Measurements from ENCODE around the gene CFAP91. TPM values are rescaled to one million over a fixed set of nuclear protein-coding genes. Genes with fewer than 3 reads are reported as not detected.

CFAP91 gene
- polyA plus RNA-seq, 1 donor from 2014 or later = 14.2 TPM

DNA sequence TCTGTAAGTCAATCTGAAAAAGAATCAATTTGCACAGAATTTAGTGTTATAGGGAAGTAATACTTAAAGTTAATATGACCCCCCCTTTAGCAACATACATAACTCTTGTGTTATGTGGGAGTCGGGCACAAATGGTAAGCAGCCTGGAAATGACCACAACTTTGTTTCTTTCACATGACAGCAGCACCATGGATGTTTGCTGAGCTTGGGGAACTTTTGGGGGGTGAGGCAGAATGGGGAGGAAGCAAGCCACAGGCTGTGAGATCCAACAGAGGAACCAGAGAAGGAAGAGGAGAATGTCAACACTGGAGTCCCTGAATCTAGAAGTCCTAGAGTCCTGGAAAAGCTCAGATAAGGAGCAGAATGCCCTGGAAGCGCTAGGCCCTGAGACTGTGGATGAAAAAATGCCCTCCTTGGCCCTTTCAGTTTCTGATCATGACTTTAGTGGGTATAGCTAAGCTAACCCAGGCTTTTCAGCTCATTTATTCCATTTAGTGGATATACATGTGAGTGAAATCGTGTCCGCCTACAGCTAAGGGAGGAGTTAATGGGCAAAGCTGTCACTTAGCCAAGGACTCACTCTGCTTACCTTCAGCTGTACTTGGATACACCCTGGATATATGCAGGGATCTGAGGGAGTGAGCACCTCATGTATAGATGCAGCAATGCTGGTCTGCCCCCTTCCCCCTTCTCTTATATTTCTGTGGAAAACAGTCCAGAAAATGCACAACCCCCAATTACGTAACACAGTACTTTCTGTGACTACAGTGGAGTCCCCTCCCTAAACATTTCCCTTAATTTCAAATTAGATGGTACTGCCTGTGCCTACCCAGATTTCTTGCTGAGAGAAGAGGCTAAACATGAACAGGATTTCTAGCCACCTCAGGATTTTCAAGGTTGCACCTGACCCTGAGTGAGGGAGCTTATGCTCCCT lies 39.1 kb downstream of the CFAP91 start:
- Histone ChIP-seq H3K79me2 (replicated peaks; ENCODE audit: insufficient read depth, low read length) (no peaks in the 10 kb centered on the region), H3K9me2 (ENCODE audit: insufficient read depth, low read length) (no peaks in the 10 kb centered on the region), H3K9ac (ENCODE audit: low read length) (no peak overlapping the region), H3K27me3 (ENCODE audit: insufficient read depth, low read depth, low read length) (no peaks in the 10 kb centered on the region), H2AFZ (ENCODE audit: low read depth, low read length) (no peak overlapping the region), H3K9me3 (ENCODE audit: low read length) (no peaks in the 10 kb centered on the region), H3F3A (ENCODE audit: insufficient read depth, low read length, poor library complexity, severe bottlenecking) (no peaks in the 10 kb centered on the region), H4K20me1 (ENCODE audit: insufficient read depth) (no peaks in the 10 kb centered on the region), H3K36me3 (ENCODE audit: insufficient read depth, low read length) (no peaks in the 10 kb centered on the region), H3K4me3 (ENCODE audit: low read length) (no peak overlapping the region), H3K4me2 (ENCODE audit: low read length) (no peak overlapping the region), H3K27ac (ENCODE audit: low read length) (no peak overlapping the region)
- no peak for TF ChIP-seq TAF1 (IDR thresholded peaks at IDR 0.05; ENCODE audit: low read depth)
- TF ChIP-seq, protein P1, sequence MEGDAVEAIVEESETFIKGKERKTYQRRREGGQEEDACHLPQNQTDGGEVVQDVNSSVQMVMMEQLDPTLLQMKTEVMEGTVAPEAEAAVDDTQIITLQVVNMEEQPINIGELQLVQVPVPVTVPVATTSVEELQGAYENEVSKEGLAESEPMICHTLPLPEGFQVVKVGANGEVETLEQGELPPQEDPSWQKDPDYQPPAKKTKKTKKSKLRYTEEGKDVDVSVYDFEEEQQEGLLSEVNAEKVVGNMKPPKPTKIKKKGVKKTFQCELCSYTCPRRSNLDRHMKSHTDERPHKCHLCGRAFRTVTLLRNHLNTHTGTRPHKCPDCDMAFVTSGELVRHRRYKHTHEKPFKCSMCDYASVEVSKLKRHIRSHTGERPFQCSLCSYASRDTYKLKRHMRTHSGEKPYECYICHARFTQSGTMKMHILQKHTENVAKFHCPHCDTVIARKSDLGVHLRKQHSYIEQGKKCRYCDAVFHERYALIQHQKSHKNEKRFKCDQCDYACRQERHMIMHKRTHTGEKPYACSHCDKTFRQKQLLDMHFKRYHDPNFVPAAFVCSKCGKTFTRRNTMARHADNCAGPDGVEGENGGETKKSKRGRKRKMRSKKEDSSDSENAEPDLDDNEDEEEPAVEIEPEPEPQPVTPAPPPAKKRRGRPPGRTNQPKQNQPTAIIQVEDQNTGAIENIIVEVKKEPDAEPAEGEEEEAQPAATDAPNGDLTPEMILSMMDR (IDR thresholded peaks at IDR 0.05; ENCODE audit: poor library complexity, severe bottlenecking) = no peak
- TF ChIP-seq, protein P2, sequence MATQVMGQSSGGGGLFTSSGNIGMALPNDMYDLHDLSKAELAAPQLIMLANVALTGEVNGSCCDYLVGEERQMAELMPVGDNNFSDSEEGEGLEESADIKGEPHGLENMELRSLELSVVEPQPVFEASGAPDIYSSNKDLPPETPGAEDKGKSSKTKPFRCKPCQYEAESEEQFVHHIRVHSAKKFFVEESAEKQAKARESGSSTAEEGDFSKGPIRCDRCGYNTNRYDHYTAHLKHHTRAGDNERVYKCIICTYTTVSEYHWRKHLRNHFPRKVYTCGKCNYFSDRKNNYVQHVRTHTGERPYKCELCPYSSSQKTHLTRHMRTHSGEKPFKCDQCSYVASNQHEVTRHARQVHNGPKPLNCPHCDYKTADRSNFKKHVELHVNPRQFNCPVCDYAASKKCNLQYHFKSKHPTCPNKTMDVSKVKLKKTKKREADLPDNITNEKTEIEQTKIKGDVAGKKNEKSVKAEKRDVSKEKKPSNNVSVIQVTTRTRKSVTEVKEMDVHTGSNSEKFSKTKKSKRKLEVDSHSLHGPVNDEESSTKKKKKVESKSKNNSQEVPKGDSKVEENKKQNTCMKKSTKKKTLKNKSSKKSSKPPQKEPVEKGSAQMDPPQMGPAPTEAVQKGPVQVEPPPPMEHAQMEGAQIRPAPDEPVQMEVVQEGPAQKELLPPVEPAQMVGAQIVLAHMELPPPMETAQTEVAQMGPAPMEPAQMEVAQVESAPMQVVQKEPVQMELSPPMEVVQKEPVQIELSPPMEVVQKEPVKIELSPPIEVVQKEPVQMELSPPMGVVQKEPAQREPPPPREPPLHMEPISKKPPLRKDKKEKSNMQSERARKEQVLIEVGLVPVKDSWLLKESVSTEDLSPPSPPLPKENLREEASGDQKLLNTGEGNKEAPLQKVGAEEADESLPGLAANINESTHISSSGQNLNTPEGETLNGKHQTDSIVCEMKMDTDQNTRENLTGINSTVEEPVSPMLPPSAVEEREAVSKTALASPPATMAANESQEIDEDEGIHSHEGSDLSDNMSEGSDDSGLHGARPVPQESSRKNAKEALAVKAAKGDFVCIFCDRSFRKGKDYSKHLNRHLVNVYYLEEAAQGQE (IDR thresholded peaks at IDR 0.05; ENCODE audit: borderline replicate concordance) = no peak
- TF ChIP-seq EP300 (conservative IDR thresholded peaks at IDR 0.05; ENCODE audit: poor library complexity, severe bottlenecking) = no peak
- no peak for TF ChIP-seq RAD21 (conservative IDR thresholded peaks at IDR 0.05)
- TF ChIP-seq POLR2AphosphoS5 (IDR thresholded peaks at IDR 0.05) = no peak
- TF ChIP-seq SMC3 (conservative IDR thresholded peaks at IDR 0.05; ENCODE audit: poor library complexity) = no peak
- TF ChIP-seq EZH2 (IDR thresholded peaks at IDR 0.05; ENCODE audit: borderline replicate concordance, insufficient read depth, low read length, poor library complexity, severe bottlenecking) = no peak
- TF ChIP-seq MXI1 (conservative IDR thresholded peaks at IDR 0.05; ENCODE audit: poor library complexity, severe bottlenecking) = no peak

DNA sequence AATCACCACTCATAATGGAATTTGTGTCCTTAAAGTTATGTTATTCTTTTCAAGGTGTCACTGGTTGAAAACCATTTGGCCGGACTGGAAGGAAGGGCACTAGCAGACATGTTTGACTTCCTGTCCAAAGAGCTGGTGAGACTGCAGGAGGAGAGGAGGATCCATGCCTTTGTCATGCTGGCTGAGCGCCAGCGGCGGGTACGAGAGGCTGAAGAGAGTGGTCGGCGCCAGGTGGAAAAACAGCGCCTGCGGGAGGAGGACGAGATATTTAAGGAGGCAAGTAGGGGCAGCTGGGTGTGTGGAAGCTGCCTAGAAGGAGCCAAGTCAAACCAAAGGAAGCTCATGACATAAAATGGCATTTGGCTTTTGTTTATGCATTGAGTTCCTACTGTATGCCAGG lies 41.1 kb downstream of the CFAP91 start:
- TF ChIP-seq, protein P1 (IDR thresholded peaks at IDR 0.05; ENCODE audit: poor library complexity, severe bottlenecking) = no peak
- no peak for TF ChIP-seq TAF1 (IDR thresholded peaks at IDR 0.05; ENCODE audit: low read depth)
- TF ChIP-seq, protein P2 (IDR thresholded peaks at IDR 0.05; ENCODE audit: borderline replicate concordance) = no peak
- no peak for TF ChIP-seq RAD21 (conservative IDR thresholded peaks at IDR 0.05)
- no peak for TF ChIP-seq SMC3 (conservative IDR thresholded peaks at IDR 0.05; ENCODE audit: poor library complexity)
- no peak for TF ChIP-seq EZH2 (IDR thresholded peaks at IDR 0.05; ENCODE audit: borderline replicate concordance, insufficient read depth, low read length, poor library complexity, severe bottlenecking)
- TF ChIP-seq EP300 (conservative IDR thresholded peaks at IDR 0.05; ENCODE audit: poor library complexity, severe bottlenecking) = no peak
- TF ChIP-seq POLR2AphosphoS5 (IDR thresholded peaks at IDR 0.05) = no peak
- no peak for TF ChIP-seq MXI1 (conservative IDR thresholded peaks at IDR 0.05; ENCODE audit: poor library complexity, severe bottlenecking)
- Histone ChIP-seq H3K9ac (ENCODE audit: low read length) (no peak overlapping the region), H3K4me2 (ENCODE audit: low read length) (no peak overlapping the region), H4K20me1 (ENCODE audit: insufficient read depth) (no peaks in the 10 kb centered on the region), H2AFZ (ENCODE audit: low read depth, low read length) (no peak overlapping the region), H3K4me3 (ENCODE audit: low read length) (no peak overlapping the region), H3K27ac (ENCODE audit: low read length) (no peak overlapping the region), H3K27me3 (ENCODE audit: insufficient read depth, low read depth, low read length) (no peaks in the 10 kb centered on the region), H3K9me2 (ENCODE audit: insufficient read depth, low read length) (no peaks in the 10 kb centered on the region), H3K9me3 (ENCODE audit: low read length) (no peaks in the 10 kb centered on the region), H3K79me2 (replicated peaks; ENCODE audit: insufficient read depth, low read length) (no peaks in the 10 kb centered on the region), H3K36me3 (ENCODE audit: insufficient read depth, low read length) (no peaks in the 10 kb centered on the region), H3F3A (ENCODE audit: insufficient read depth, low read length, poor library complexity, severe bottlenecking) (no peaks in the 10 kb centered on the region)
